GM12873 (cell line): ENCODE results near the gene STIM1.

Experiments
- CTCF ChIP-seq: IDR thresholded peaks from 2 replicates; pipeline ENCODE4 v1.5.1; 2012; ENCODE audit warnings: low read depth, mild to moderate bottlenecking, moderate library complexity, low read length, control low read depth; ENCODE audit not compliant: insufficient read depth; ENCODE audit errors: missing control alignments

STIM1 gene

GRCh38 chr11:3950996-3951660, 95.7 kb downstream of the STIM1 start:
- TF ChIP-seq CTCF = no peak

- TF ChIP-seq CTCF = no peak
Measured at GRCh38 chr11:3952715-3953114, 97.3 kb downstream of the STIM1 start.

GRCh38 chr11:3953327-3953726, 97.9 kb downstream of the STIM1 start:
- no peak for TF ChIP-seq CTCF

- no peak for TF ChIP-seq CTCF
Measured at GRCh38 chr11:3954448-3955298, 99.2 kb downstream of the STIM1 start.

- TF ChIP-seq CTCF = no peak
Measured at GRCh38 chr11:3955299-3955665, 99.8 kb downstream of the STIM1 start.

- no peak for TF ChIP-seq CTCF
Measured at GRCh38 chr11:3956038-3956437, 100.6 kb downstream of the STIM1 start.

- TF ChIP-seq CTCF = no peak
Measured at GRCh38 chr11:3956748-3957147, 101.3 kb downstream of the STIM1 start.
